Caco-2 (cell line): ENCODE results near the gene NARS2. TPM values are rescaled to one million over a fixed set of nuclear protein-coding genes. Genes with fewer than 3 reads are reported as not detected.

ENCODE experiments used
- BruUV-seq: library from RNA; stranded (reverse); fragments of 400-500 nt; replicated peaks from 2 replicates; lab custom pipeline; 2021; lab: Mats Ljungman, UMichigan
- CTCF ChIA-PET: fragments of 300-600 bp; sonication (Branson Sonifier 250); formaldehyde crosslinking; loops from one replicate; lab custom pipeline; 2022; ENCODE audit warnings: antibody characterized with exemption; lab: Charles Lee
- POLR2A ChIA-PET: fragments of 300-600 bp; sonication (Branson Sonifier 250); formaldehyde crosslinking; loops from one replicate; lab custom pipeline; 2022; ENCODE audit warnings: antibody characterized with exemption; lab: Charles Lee
- DNase-seq, 2 experiments: peaks; one replicate each; pipeline versions ENCODE4 v3.0.0 to v3.0.0-alpha.2; 2020 to 2022
- H3K27me3 ChIP-seq: replicated peaks from 2 replicates; pipeline ENCODE4 v1.6.0; 2011; ENCODE audit warnings: low read length; ENCODE audit not compliant: control insufficient read depth, insufficient read depth
- H3K36me3 ChIP-seq: 2 replicates; pipeline ENCODE4 v1.5.1; 2011; ENCODE audit warnings: low read length; ENCODE audit not compliant: control insufficient read depth, insufficient read depth
- H3K4me1 ChIP-seq: fragments of 250-450 bp; sonication (Bioruptor Pico); 2 replicates; pipeline ENCODE4 v1.5.1; 2020; ENCODE audit warnings: mild to moderate bottlenecking
- H3K4me3 ChIP-seq: 2 replicates; pipeline ENCODE4 v1.5.1; 2011; ENCODE audit warnings: low read depth, mild to moderate bottlenecking, control low read depth, low read length
- H3K9me3 ChIP-seq: fragments of 250-450 bp; sonication (Bioruptor Pico); 2 replicates; pipeline ENCODE4 v1.5.1; 2020; ENCODE audit warnings: mild to moderate bottlenecking, moderate library complexity
- H3K27ac Mint-ChIP-seq: one replicate; pipeline ENCODE4 v1.8.0; 2022; ENCODE audit warnings: mixed read lengths; ENCODE audit not compliant: unreplicated experiment
- H3K27me3 Mint-ChIP-seq: one replicate; pipeline ENCODE4 v1.8.0; 2022; ENCODE audit warnings: mixed read lengths; ENCODE audit not compliant: insufficient read depth, unreplicated experiment
- H3K36me3 Mint-ChIP-seq: one replicate; pipeline ENCODE4 v1.8.0; 2022; ENCODE audit warnings: mild to moderate bottlenecking, mixed read lengths; ENCODE audit not compliant: insufficient read depth, unreplicated experiment
- H3K4me1 Mint-ChIP-seq: one replicate; pipeline ENCODE4 v1.8.0; 2022; ENCODE audit warnings: low read depth, mixed read lengths; ENCODE audit not compliant: unreplicated experiment
- H3K4me3 Mint-ChIP-seq: one replicate; pipeline ENCODE4 v1.8.0; 2022; ENCODE audit warnings: mild to moderate bottlenecking, moderate library complexity, mixed read lengths; ENCODE audit not compliant: unreplicated experiment
- H3K9me3 Mint-ChIP-seq: one replicate; pipeline ENCODE4 v1.8.0; 2022; ENCODE audit warnings: mixed read lengths; ENCODE audit not compliant: unreplicated experiment
- CTCF ChIP-seq, 2 experiments: fragments of 200-600 bp in 1 of 2; IDR thresholded peaks; 1 replicate in 1 of 2; 2 replicates in 1 of 2; pipeline versions ENCODE4 v1.5.1 to v1.8.0; 2011 to 2022; ENCODE audit warnings: antibody characterized with exemption in 1 of 2, control low read depth in 1 of 2, inconsistent platforms in 1 of 2, low read depth in 1 of 2, low read length in 1 of 2, mild to moderate bottlenecking in 1 of 2, moderate library complexity in 1 of 2; ENCODE audit not compliant: insufficient read depth in 1 of 2, severe bottlenecking in 1 of 2, unreplicated experiment in 1 of 2
- intact Hi-C: fragments of 100-400 bp; cut with micrococcal nuclease; formaldehyde crosslinking; loops from one replicate; pipeline ENCODE4 v1.10.0; 2022; ENCODE audit not compliant: unreplicated experiment
- total RNA-seq: library from RNA; stranded (reverse); gene quantifications from 2 replicates; pipeline ENCODE4 v1.2.3, GENCODE V29; 2022

The NARS2 gene
- total RNA-seq, 1 experiment from 2014 or later = 49.3 TPM

- CTCF ChIA-PET = interaction anchor here (2.0 kb wide), 1 partner anchor 136 kb away, joined by 8 read pairs; no protein-coding TSS in a partner anchor
Measured at GRCh38 chr11:78428266-78428636, 146.4 kb downstream of the NARS2 start.

GRCh38 chr11:78427615-78428265, 146.9 kb downstream of the NARS2 start:
- no peak for TF ChIP-seq CTCF (IDR thresholded peaks at IDR 0.05; ENCODE audit: insufficient read depth in 1 of 2, low read depth in 1 of 2, low read length in 1 of 2, severe bottlenecking in 1 of 2, unreplicated experiment in 1 of 2)
- H3K36me3 Mint-ChIP-seq = no peaks in the 10 kb centered on the region
- Histone ChIP-seq H3K4me3 (no peak overlapping the region), H3K9me3 (no peaks in the 10 kb centered on the region), H3K4me1 (peaks cover 14% of the 10 kb centered on the region), H3K27me3 (no peaks in the 10 kb centered on the region), H3K36me3 (no peaks in the 10 kb centered on the region)
- CTCF ChIA-PET = no interaction called here
- no peaks in the 10 kb centered on the region for H3K27me3 Mint-ChIP-seq
- H3K27ac Mint-ChIP-seq = no peak overlapping the region
- BruUV-seq = no TSS peak
- intact Hi-C loops = loop anchor here (2.0 kb wide), 1 partner anchor 45 kb away; no protein-coding TSS in a partner anchor
- POLR2A ChIA-PET = interaction anchor here (0.5 kb wide), 1 partner anchor 137 kb away, joined by 3 read pairs; no protein-coding TSS in a partner anchor
- H3K9me3 Mint-ChIP-seq = no peaks in the 10 kb centered on the region
- no peak for DNase-seq
- H3K4me1 Mint-ChIP-seq = peaks cover 33% of the 10 kb centered on the region
- H3K4me3 Mint-ChIP-seq = no peak overlapping the region

More at GRCh38 chr11:78428266-78428636, 146.4 kb downstream of the NARS2 start:
- no peaks in the 10 kb centered on the region for H3K36me3 ChIP-seq
- no peak for TF ChIP-seq CTCF (IDR thresholded peaks at IDR 0.05; ENCODE audit: insufficient read depth in 1 of 2, low read depth in 1 of 2, low read length in 1 of 2, severe bottlenecking in 1 of 2, unreplicated experiment in 1 of 2)
- no peaks in the 10 kb centered on the region for H3K36me3 Mint-ChIP-seq
- POLR2A ChIA-PET = interaction anchor here (0.5 kb wide), 1 partner anchor 136 kb away, joined by 3 read pairs; no protein-coding TSS in a partner anchor
- H3K27me3 ChIP-seq = no peaks in the 10 kb centered on the region
- DNase-seq = no peak
- no peaks in the 10 kb centered on the region for H3K9me3 Mint-ChIP-seq
- intact Hi-C loops = loop anchor here (2.0 kb wide), 1 partner anchor 45 kb away; no protein-coding TSS in a partner anchor
- no peaks in the 10 kb centered on the region for H3K27me3 Mint-ChIP-seq
- H3K9me3 ChIP-seq = no peaks in the 10 kb centered on the region
- BruUV-seq = no TSS peak
- peaks cover 38% of the 10 kb centered on the region for H3K4me1 Mint-ChIP-seq
- no peak overlapping the region for H3K27ac Mint-ChIP-seq
- no peak overlapping the region for H3K4me3 ChIP-seq
- no peak overlapping the region for H3K4me3 Mint-ChIP-seq
- peaks cover 19% of the 10 kb centered on the region for H3K4me1 ChIP-seq

- no peaks in the 10 kb centered on the region for H3K9me3 ChIP-seq
- no peak for TF ChIP-seq CTCF (IDR thresholded peaks at IDR 0.05; ENCODE audit: insufficient read depth in 1 of 2, low read depth in 1 of 2, low read length in 1 of 2, severe bottlenecking in 1 of 2, unreplicated experiment in 1 of 2)
- Mint-ChIP-seq H3K36me3 (no peaks in the 10 kb centered on the region), H3K4me1 (peaks cover 28% of the 10 kb centered on the region), H3K9me3 (no peaks in the 10 kb centered on the region), H3K4me3 (no peak overlapping the region), H3K27ac (no peak overlapping the region), H3K27me3 (no peaks in the 10 kb centered on the region)
- H3K36me3 ChIP-seq = no peaks in the 10 kb centered on the region
- no TSS peak for BruUV-seq
- CTCF ChIA-PET = no interaction called here
- no peak for DNase-seq
- no peaks in the 10 kb centered on the region for H3K27me3 ChIP-seq
- POLR2A ChIA-PET = interaction anchor here (0.5 kb wide), 1 partner anchor 70 kb away, joined by 15 read pairs; no protein-coding TSS in a partner anchor
- intact Hi-C loops = no loop called here
- peaks cover 9% of the 10 kb centered on the region for H3K4me1 ChIP-seq
- H3K4me3 ChIP-seq = no peak overlapping the region
Measured at GRCh38 chr11:78426845-78427244, 147.8 kb downstream of the NARS2 start.
